ENCODE results near the gene DLGAP5. TPM values are rescaled to one million over a fixed set of nuclear protein-coding genes. Genes with fewer than 3 reads are reported as not detected.

DLGAP5 gene
- total RNA-seq, 1 donor from 2014 or later: 23.0 TPM

DNA sequence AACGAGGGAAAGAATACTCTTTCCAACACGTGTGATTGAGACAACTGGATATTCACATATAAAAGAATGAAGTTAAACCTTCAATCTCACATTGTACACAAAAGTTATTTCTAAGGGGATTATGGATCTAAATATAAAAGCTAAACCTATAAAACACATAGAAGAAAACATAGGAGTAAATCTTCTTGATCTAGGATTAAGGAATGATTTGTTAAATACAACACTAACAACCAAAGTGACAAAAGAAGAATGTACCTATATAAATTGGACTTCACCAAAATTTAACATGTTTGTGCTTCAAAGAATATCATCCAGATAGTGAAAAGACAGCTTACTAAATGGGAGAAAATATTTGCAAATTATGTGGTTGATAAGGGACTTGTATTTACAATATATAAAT is 36.9 kb upstream of the DLGAP5 start:
- TF ChIP-seq, protein P1, sequence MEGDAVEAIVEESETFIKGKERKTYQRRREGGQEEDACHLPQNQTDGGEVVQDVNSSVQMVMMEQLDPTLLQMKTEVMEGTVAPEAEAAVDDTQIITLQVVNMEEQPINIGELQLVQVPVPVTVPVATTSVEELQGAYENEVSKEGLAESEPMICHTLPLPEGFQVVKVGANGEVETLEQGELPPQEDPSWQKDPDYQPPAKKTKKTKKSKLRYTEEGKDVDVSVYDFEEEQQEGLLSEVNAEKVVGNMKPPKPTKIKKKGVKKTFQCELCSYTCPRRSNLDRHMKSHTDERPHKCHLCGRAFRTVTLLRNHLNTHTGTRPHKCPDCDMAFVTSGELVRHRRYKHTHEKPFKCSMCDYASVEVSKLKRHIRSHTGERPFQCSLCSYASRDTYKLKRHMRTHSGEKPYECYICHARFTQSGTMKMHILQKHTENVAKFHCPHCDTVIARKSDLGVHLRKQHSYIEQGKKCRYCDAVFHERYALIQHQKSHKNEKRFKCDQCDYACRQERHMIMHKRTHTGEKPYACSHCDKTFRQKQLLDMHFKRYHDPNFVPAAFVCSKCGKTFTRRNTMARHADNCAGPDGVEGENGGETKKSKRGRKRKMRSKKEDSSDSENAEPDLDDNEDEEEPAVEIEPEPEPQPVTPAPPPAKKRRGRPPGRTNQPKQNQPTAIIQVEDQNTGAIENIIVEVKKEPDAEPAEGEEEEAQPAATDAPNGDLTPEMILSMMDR (IDR thresholded peaks at IDR 0.05; ENCODE audit: unreplicated experiment): no peak
- Mint-ChIP-seq H3K27ac (no peak overlapping the region), H3K9me3 (peaks cover 15% of the 10 kb centered on the region), H3K4me1 (no peaks in the 10 kb centered on the region), H3K36me3 (no peaks in the 10 kb centered on the region), H3K27me3 (ENCODE audit: low read depth) (peaks cover 22% of the 10 kb centered on the region), H3K4me3 (no peak overlapping the region)
- DNase-seq (ENCODE audit: low spot score in 2 of 2, unreplicated experiment in 2 of 2): no peak

DNA sequence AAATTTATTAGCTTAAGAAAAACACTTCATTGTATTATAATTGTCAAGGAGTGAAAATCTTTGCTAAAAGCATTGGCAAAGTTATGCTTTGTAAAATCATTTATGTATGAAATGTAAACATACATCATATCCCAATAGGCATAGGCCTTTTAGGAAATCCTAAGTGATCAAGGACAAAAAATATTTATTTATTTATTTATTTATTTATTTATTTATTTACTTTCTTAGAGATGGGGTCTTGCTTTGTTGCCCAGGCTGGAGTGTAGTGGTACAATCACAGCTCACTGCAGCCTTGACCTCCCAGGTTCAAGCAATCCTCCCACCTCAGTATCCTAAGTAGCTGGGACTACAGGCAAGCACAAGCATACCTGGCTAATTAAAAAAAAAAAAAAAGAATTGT is 32.0 kb upstream of the DLGAP5 start:
- TF ChIP-seq, protein P1 (IDR thresholded peaks at IDR 0.05; ENCODE audit: unreplicated experiment): no peak
- H3K27ac Mint-ChIP-seq: no peak overlapping the region
- no peaks in the 10 kb centered on the region for H3K27me3 Mint-ChIP-seq (ENCODE audit: low read depth)
- DNase-seq (ENCODE audit: low spot score in 2 of 2, unreplicated experiment in 2 of 2): no peak
- H3K9me3 Mint-ChIP-seq: peaks cover 12% of the 10 kb centered on the region
- H3K4me3 Mint-ChIP-seq: no peak overlapping the region
- H3K4me1 Mint-ChIP-seq: peaks cover 8% of the 10 kb centered on the region
- H3K36me3 Mint-ChIP-seq: no peaks in the 10 kb centered on the region

DNA sequence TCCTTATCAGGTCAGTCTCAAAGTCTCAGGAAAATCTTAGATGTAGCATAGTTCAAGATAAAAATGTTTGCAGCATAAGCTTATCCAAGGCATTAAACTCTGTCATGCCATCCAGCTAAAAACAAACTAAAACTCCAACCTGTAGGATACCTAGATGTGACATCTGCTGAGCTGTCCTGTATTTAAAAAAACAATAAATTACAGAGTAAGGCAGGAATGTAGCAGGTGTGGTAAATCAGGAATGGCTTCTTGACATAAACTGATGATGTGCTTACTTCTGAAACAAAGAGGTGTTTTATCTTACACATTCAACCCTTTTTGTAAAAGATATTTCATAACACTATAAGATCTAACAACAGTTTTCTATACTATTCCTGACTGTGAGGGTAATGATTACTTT is 30.6 kb upstream of the DLGAP5 start:
- peaks cover 8% of the 10 kb centered on the region for H3K4me1 Mint-ChIP-seq
- H3K9me3 Mint-ChIP-seq: peaks cover 12% of the 10 kb centered on the region
- no peaks in the 10 kb centered on the region for H3K36me3 Mint-ChIP-seq
- H3K4me3 Mint-ChIP-seq: no peak overlapping the region
- DNase-seq (ENCODE audit: low spot score in 2 of 2, unreplicated experiment in 2 of 2): no peak
- no peaks in the 10 kb centered on the region for H3K27me3 Mint-ChIP-seq (ENCODE audit: low read depth)
- TF ChIP-seq, protein P1 (IDR thresholded peaks at IDR 0.05; ENCODE audit: unreplicated experiment): no peak
- H3K27ac Mint-ChIP-seq: no peak overlapping the region

DNA sequence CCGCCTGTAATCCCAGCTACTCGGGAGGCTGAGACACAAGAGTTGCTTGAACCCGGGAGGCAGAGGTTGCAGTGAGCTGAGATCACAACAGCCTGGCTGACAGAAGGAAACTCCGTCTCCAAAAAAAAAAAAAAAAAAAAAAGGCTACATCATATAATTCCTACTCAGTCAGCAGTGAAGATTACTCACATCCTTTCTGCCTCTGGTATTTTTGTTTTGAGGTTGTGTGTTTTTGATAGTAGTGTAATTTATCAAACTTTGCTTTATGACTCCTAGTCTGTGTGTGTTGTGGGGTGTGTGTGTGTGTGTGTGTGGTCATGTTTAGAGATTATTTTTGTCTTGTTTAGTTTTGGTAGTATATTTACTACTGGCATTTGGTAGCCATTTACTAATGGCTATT is 29.8 kb upstream of the DLGAP5 start:
- no peak overlapping the region for H3K27ac Mint-ChIP-seq
- H3K4me3 Mint-ChIP-seq: no peak overlapping the region
- TF ChIP-seq, protein P1 (IDR thresholded peaks at IDR 0.05; ENCODE audit: unreplicated experiment): no peak
- H3K9me3 Mint-ChIP-seq: peaks cover 4% of the 10 kb centered on the region
- no peak for DNase-seq (ENCODE audit: low spot score in 2 of 2, unreplicated experiment in 2 of 2)
- no peaks in the 10 kb centered on the region for H3K36me3 Mint-ChIP-seq
- peaks cover 8% of the 10 kb centered on the region for H3K4me1 Mint-ChIP-seq
- H3K27me3 Mint-ChIP-seq (ENCODE audit: low read depth): no peaks in the 10 kb centered on the region

DNA sequence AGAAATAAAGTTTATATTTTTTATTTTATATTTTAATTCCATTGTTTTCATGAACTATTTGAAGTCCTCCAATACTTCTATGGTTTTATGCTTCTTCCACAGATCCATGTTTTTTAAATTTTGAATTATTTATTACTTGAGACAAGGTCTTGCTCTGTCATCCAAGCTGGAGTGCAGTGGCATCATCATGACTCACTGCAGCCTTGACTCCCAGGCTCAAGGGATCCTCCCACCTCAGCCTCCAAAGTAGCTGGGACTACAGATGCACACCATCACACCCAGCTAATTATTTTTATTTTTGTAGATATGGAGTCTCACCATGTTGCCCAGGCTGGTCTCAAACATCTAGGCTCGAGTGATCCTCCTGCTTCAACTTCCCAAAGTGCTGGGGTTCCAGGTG is 28.8 kb upstream of the DLGAP5 start:
- Mint-ChIP-seq H3K27ac (no peak overlapping the region), H3K4me1 (peaks cover 8% of the 10 kb centered on the region), H3K36me3 (no peaks in the 10 kb centered on the region), H3K9me3 (no peaks in the 10 kb centered on the region), H3K27me3 (ENCODE audit: low read depth) (no peaks in the 10 kb centered on the region), H3K4me3 (no peak overlapping the region)
- no peak for DNase-seq (ENCODE audit: low spot score in 2 of 2, unreplicated experiment in 2 of 2)
- TF ChIP-seq, protein P1 (IDR thresholded peaks at IDR 0.05; ENCODE audit: unreplicated experiment): no peak

DNA sequence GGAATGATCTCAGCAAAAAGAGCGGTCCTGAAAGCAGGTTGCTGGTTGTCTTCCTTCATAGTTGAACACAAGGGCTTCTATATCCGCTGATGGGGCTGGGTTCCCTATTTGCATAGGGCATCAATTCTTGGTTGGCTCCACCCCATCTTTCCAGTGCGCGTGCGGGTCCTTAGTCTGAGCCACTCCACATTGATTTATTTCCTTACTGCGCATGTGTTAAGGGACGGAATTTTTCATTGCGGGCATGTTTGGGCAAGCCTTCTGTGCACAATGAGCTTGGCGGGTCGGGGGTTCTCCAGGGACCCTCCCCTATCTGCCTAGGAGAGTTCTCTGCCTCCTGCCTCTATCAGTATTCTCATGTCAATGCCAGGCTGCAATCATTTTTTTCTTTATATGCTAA is 21.2 kb upstream of the DLGAP5 start:
- Mint-ChIP-seq H3K36me3 (no peaks in the 10 kb centered on the region), H3K4me1 (no peaks in the 10 kb centered on the region), H3K4me3 (no peak overlapping the region), H3K27ac (no peak overlapping the region), H3K27me3 (ENCODE audit: low read depth) (no peaks in the 10 kb centered on the region), H3K9me3 (no peaks in the 10 kb centered on the region)
- TF ChIP-seq, protein P1 (IDR thresholded peaks at IDR 0.05; ENCODE audit: unreplicated experiment): no peak
- DNase-seq (ENCODE audit: low spot score in 2 of 2, unreplicated experiment in 2 of 2): no peak
